Neuronal stem cell (in vitro differentiated cells): Measurements from ENCODE around the gene CYP4F11.
"Not testable (repeated sequence)": the region's sequence is repeated elsewhere in the genome, so short reads cannot be mapped to it uniquely, and the experiment has no call there.

Experiments
- DNase-seq: peaks from one replicate; pipeline ENCODE4 v3.0.0-alpha.2; 2013; ENCODE audit warnings: low spot score
- H2AFZ ChIP-seq: one replicate; pipeline ENCODE4 v1.6.1; 2013; ENCODE audit warnings: mild to moderate bottlenecking, low read length, inconsistent platforms
- H2AK5ac ChIP-seq: 2 replicates; pipeline ENCODE4 v1.6.1; 2013; ENCODE audit warnings: low read depth, mild to moderate bottlenecking, inconsistent platforms, low read length, moderate library complexity, mixed read lengths
- H2BK120ac ChIP-seq: 2 replicates; pipeline ENCODE4 v1.6.1; 2013; ENCODE audit warnings: low read depth, mild to moderate bottlenecking, inconsistent platforms, low read length, moderate library complexity, mixed read lengths
- H2BK12ac ChIP-seq: one replicate; pipeline ENCODE4 v1.6.1; 2013; ENCODE audit warnings: low read length, inconsistent platforms
- H2BK15ac ChIP-seq: 2 replicates; pipeline ENCODE4 v1.6.1; 2013; ENCODE audit warnings: mild to moderate bottlenecking, low read length, inconsistent platforms, mixed read lengths
- H2BK5ac ChIP-seq: one replicate; pipeline ENCODE4 v1.6.1; 2013; ENCODE audit warnings: inconsistent platforms, mild to moderate bottlenecking, low read length, moderate library complexity
- H3K14ac ChIP-seq: one replicate; pipeline ENCODE4 v1.6.1; 2013; ENCODE audit warnings: low read length, inconsistent platforms
- H3K18ac ChIP-seq: 2 replicates; pipeline ENCODE4 v1.6.1; 2013; ENCODE audit warnings: low read length, inconsistent platforms
- H3K23ac ChIP-seq: 2 replicates; pipeline ENCODE4 v1.6.1; 2013; ENCODE audit warnings: low read depth, mild to moderate bottlenecking, mixed read lengths, low read length, inconsistent platforms; ENCODE audit not compliant: poor library complexity
- H3K27ac ChIP-seq: replicated peaks from 3 replicates; pipeline ENCODE4 v1.5.1; 2013; ENCODE audit warnings: low read length, inconsistent platforms
- H3K27me3 ChIP-seq, 3 experiments: 2 replicates each; pipeline ENCODE4 v1.6.1; 2013; ENCODE audit warnings: low read length in 3 of 3, mild to moderate bottlenecking in 2 of 3, inconsistent platforms in 1 of 3, low read depth in 1 of 3, mixed read lengths in 1 of 3, moderate library complexity in 1 of 3; ENCODE audit not compliant: control insufficient read depth in 3 of 3, insufficient read depth in 3 of 3
- H3K36me3 ChIP-seq, 2 donors: replicated peaks in 1 of 2; 2 replicates each; pipeline ENCODE4 v1.6.1; 2013; ENCODE audit warnings: low read length in 2 of 2; ENCODE audit not compliant: control insufficient read depth in 2 of 2, insufficient read depth in 2 of 2
- H3K4ac ChIP-seq: 2 replicates; pipeline ENCODE4 v1.6.1; 2013; ENCODE audit warnings: inconsistent platforms, mild to moderate bottlenecking, low read length, moderate library complexity
- H3K4me1 ChIP-seq, 2 donors: 1 replicate in 1 of 2; 2 replicates in 1 of 2; pipeline ENCODE4 v1.6.1; 2013; ENCODE audit warnings: low read length in 2 of 2, low read depth in 1 of 2; ENCODE audit not compliant: control insufficient read depth in 2 of 2, insufficient read depth in 1 of 2
- H3K4me2 ChIP-seq: one replicate; pipeline ENCODE4 v1.6.1; 2013; ENCODE audit warnings: mild to moderate bottlenecking, low read length, inconsistent platforms; ENCODE audit not compliant: insufficient read depth, poor library complexity, severe bottlenecking
- H3K4me3 ChIP-seq, 2 donors: 2 replicates each; pipeline ENCODE4 v1.5.1; 2013; ENCODE audit warnings: low read length in 2 of 2, mild to moderate bottlenecking in 2 of 2, inconsistent platforms in 1 of 2, moderate library complexity in 1 of 2
- H3K79me1 ChIP-seq: one replicate; pipeline ENCODE4 v1.6.1; 2013; ENCODE audit warnings: low read depth, mild to moderate bottlenecking, inconsistent platforms, low read length, moderate library complexity
- H3K9ac ChIP-seq: one replicate; pipeline ENCODE4 v1.6.1; 2013; ENCODE audit warnings: mild to moderate bottlenecking, low read depth, low read length, inconsistent platforms; ENCODE audit not compliant: poor library complexity
- H3K9me3 ChIP-seq, 2 donors: replicated peaks in 1 of 2; 2 replicates each; pipeline versions ENCODE3 to v1.6.1; 2013; ENCODE audit warnings: low read length in 2 of 2, mild to moderate bottlenecking in 2 of 2, inconsistent platforms in 1 of 2, low read depth in 1 of 2, mixed read lengths in 1 of 2, moderate library complexity in 1 of 2; ENCODE audit not compliant: control insufficient read depth in 2 of 2, insufficient read depth in 1 of 2
- H4K8ac ChIP-seq: one replicate; pipeline ENCODE4 v1.6.1; 2013; ENCODE audit warnings: low read depth, mild to moderate bottlenecking, inconsistent platforms, low read length, moderate library complexity
- H4K91ac ChIP-seq: one replicate; pipeline ENCODE4 v1.6.1; 2013; ENCODE audit warnings: low read length, low read depth, mild to moderate bottlenecking, inconsistent platforms; ENCODE audit not compliant: poor library complexity
- WGBS, 2 donors: extraction: QIAGEN DNeasy Blood & Tissue Kit; methylation state at CpG; one replicate each; pipeline ENCODE4 v1.1.7; 2013; ENCODE audit warnings: missing lambda C conversion rate in 2 of 2, mixed read lengths in 1 of 2; ENCODE audit not compliant: insufficient read length in 2 of 2, insufficient replicate concordance in 1 of 2; ENCODE audit errors: extremely low coverage in 2 of 2; 5-methylcytosine and 5-hydroxymethylcytosine counted together

The CYP4F11 gene

GRCh38 chr19:15974856-15975255 lies 40.5 kb upstream of the CYP4F11 start:
- Histone ChIP-seq H2BK15ac (no peak overlapping the region), H3K79me1 (no peaks in the 10 kb centered on the region), H3K4me2 (no peak overlapping the region), H2BK12ac (no peak overlapping the region), H3K27me3 (no peaks in the 10 kb centered on the region), H2BK5ac (no peak overlapping the region), H4K8ac (no peak overlapping the region), H2AFZ (no peak overlapping the region), H3K4ac (no peak overlapping the region), H3K4me1 (no peaks in the 10 kb centered on the region), H3K9ac (no peak overlapping the region), H3K27ac (no peak overlapping the region), H3K14ac (no peak overlapping the region), H2AK5ac (no peak overlapping the region), H3K4me3 (no peak overlapping the region), H3K36me3 (no peaks in the 10 kb centered on the region), H2BK120ac (no peak overlapping the region), H3K9me3 (peaks cover 0 to 23% of the 10 kb centered on the region in 2 donors), H4K91ac (no peak overlapping the region), H3K23ac (no peak overlapping the region), H3K18ac (no peak overlapping the region)
- no peak for DNase-seq
- WGBS, 2 donors: no CpG with 5 or more reads among the region's 5 CpGs

- H3K9ac ChIP-seq, H2BK12ac ChIP-seq, H2AFZ ChIP-seq, H3K9me3 ChIP-seq, DNase-seq, H3K14ac ChIP-seq, H4K8ac ChIP-seq, H4K91ac ChIP-seq, H3K4me3 ChIP-seq, H2AK5ac ChIP-seq, H3K4ac ChIP-seq, H3K27ac ChIP-seq, H3K18ac ChIP-seq, H2BK120ac ChIP-seq, H3K79me1 ChIP-seq, H3K36me3 ChIP-seq, H2BK5ac ChIP-seq, H3K4me2 ChIP-seq, H3K23ac ChIP-seq, H3K4me1 ChIP-seq, H2BK15ac ChIP-seq, H3K27me3 ChIP-seq: not testable (repeated sequence)
Observed at GRCh38 chr19:15972043-15972442, 37.7 kb upstream of the CYP4F11 start.

GRCh38 chr19:15971224-15971780 lies 37.0 kb upstream of the CYP4F11 start:
- H3K9me3 ChIP-seq: peaks cover 0 to 10% of the 10 kb centered on the region in 2 donors
- DNase-seq: no peak
- H2AK5ac ChIP-seq: no peak overlapping the region
- H2AFZ ChIP-seq: no peak overlapping the region
- no peak overlapping the region for H2BK12ac ChIP-seq
- H4K8ac ChIP-seq: no peak overlapping the region
- H3K23ac ChIP-seq: no peak overlapping the region
- H3K9ac ChIP-seq: no peak overlapping the region
- no peak overlapping the region for H3K27ac ChIP-seq
- no peak overlapping the region for H4K91ac ChIP-seq
- H3K79me1 ChIP-seq: no peaks in the 10 kb centered on the region
- H2BK5ac ChIP-seq: no peak overlapping the region
- no peaks in the 10 kb centered on the region for H3K4me1 ChIP-seq
- no peak overlapping the region for H3K18ac ChIP-seq
- no CpG with 5 or more reads among the region's 5 CpGs for whole genome bisulfite sequencing, 2 donors
- H3K14ac ChIP-seq: no peak overlapping the region
- H3K36me3 ChIP-seq: no peaks in the 10 kb centered on the region
- no peak overlapping the region for H3K4me3 ChIP-seq
- no peak overlapping the region for H2BK120ac ChIP-seq
- H2BK15ac ChIP-seq: no peak overlapping the region
- no peak overlapping the region for H3K4me2 ChIP-seq
- no peak overlapping the region for H3K4ac ChIP-seq
- H3K27me3 ChIP-seq: no peaks in the 10 kb centered on the region

- no CpG with 5 or more reads among the region's 2 CpGs for WGBS, 2 donors
- Histone ChIP-seq H4K91ac (no peak overlapping the region), H3K36me3 (no peaks in the 10 kb centered on the region), H3K79me1 (no peaks in the 10 kb centered on the region), H3K27ac (no peak overlapping the region), H3K4me2 (no peak overlapping the region), H2AFZ (no peak overlapping the region), H3K18ac (no peak overlapping the region), H3K14ac (no peak overlapping the region), H3K27me3 (no peaks in the 10 kb centered on the region), H2BK5ac (no peak overlapping the region), H3K4me3 (no peak overlapping the region), H4K8ac (no peak overlapping the region), H3K9me3 (peaks cover 0 to 18% of the 10 kb centered on the region in 2 donors), H3K9ac (no peak overlapping the region), H3K23ac (no peak overlapping the region), H2BK120ac (no peak overlapping the region), H3K4ac (no peak overlapping the region), H2BK15ac (no peak overlapping the region), H2AK5ac (no peak overlapping the region), H3K4me1 (no peaks in the 10 kb centered on the region), H2BK12ac (no peak overlapping the region)
- DNase-seq: no peak
Observed at GRCh38 chr19:15964231-15964630, 29.9 kb upstream of the CYP4F11 start.
